Neural progenitor cell (in vitro differentiated cells): ENCODE measurements around the gene NPEPL1. TPM values are rescaled to one million over a fixed set of nuclear protein-coding genes. Genes with fewer than 3 reads are reported as not detected.

ENCODE experiments used
- DNase-seq: peaks from one replicate; pipeline ENCODE4 v3.0.0-alpha.2; 2016; ENCODE audit warnings: low spot score
- H2AFZ ChIP-seq: fragments of 200-600 bp; sonication (generic); replicated peaks from 2 replicates; pipeline ENCODE4 v1.6.1; 2016; ENCODE audit warnings: antibody characterized with exemption
- H3F3A ChIP-seq: fragments of 200-600 bp; sonication (generic); 2 replicates; pipeline ENCODE4 v1.6.1; 2016; ENCODE audit warnings: antibody characterized with exemption, low read depth
- H3K27ac ChIP-seq: fragments of 200-600 bp; sonication (generic); 2 replicates; pipeline ENCODE4 v1.5.1; 2016; ENCODE audit warnings: mild to moderate bottlenecking
- H3K27me3 ChIP-seq: fragments of 200-600 bp; sonication (generic); 2 replicates; pipeline ENCODE4 v1.6.1; 2016; ENCODE audit warnings: mild to moderate bottlenecking, moderate library complexity
- H3K36me3 ChIP-seq: fragments of 200-600 bp; sonication (generic); 2 replicates; pipeline ENCODE4 v1.5.1; 2016
- H3K4me1 ChIP-seq: fragments of 200-600 bp; sonication (generic); 2 replicates; pipeline ENCODE4 v1.6.1; 2016; ENCODE audit warnings: mixed run types
- H3K4me2 ChIP-seq: fragments of 200-600 bp; sonication (generic); 2 replicates; pipeline ENCODE4 v1.6.1; 2016
- H3K4me3 ChIP-seq: fragments of 200-600 bp; sonication (generic); 2 replicates; pipeline ENCODE4 v1.5.1; 2016
- H3K79me2 ChIP-seq: fragments of 200-600 bp; sonication (generic); 2 replicates; pipeline ENCODE4 v1.6.1; 2016; ENCODE audit warnings: low read depth
- H3K9ac ChIP-seq: fragments of 200-600 bp; sonication (generic); 2 replicates; pipeline ENCODE4 v1.6.1; 2016
- H3K9me3 ChIP-seq: fragments of 200-600 bp; sonication (generic); 2 replicates; pipeline ENCODE4 v1.5.1; 2016; ENCODE audit warnings: low read depth
- H4K20me1 ChIP-seq: fragments of 200-600 bp; sonication (generic); 2 replicates; pipeline ENCODE4 v1.6.1; 2016; ENCODE audit warnings: low read depth
- H3K27ac Mint-ChIP-seq: 3 replicates; pipeline ENCODE4 v1.8.0; 2021; ENCODE audit warnings: mixed read lengths
- H3K27me3 Mint-ChIP-seq: 2 replicates; pipeline ENCODE4 v1.8.0; 2022; ENCODE audit warnings: low read depth, mild to moderate bottlenecking, inconsistent platforms, moderate library complexity, mixed read lengths; ENCODE audit not compliant: insufficient read depth
- H3K36me3 Mint-ChIP-seq: 3 replicates; pipeline ENCODE4 v1.8.0; 2021; ENCODE audit warnings: mixed read lengths
- H3K4me1 Mint-ChIP-seq: 3 replicates; pipeline ENCODE4 v1.8.0; 2021; ENCODE audit warnings: mixed read lengths
- H3K4me3 Mint-ChIP-seq: 3 replicates; pipeline ENCODE4 v1.8.0; 2021; ENCODE audit warnings: mild to moderate bottlenecking, moderate library complexity, mixed read lengths
- H3K9me3 Mint-ChIP-seq: 3 replicates; pipeline ENCODE4 v1.8.0; 2020; ENCODE audit warnings: mixed read lengths
- EZH2 ChIP-seq: fragments of 200-600 bp; sonication (generic); IDR thresholded peaks from 2 replicates; pipeline ENCODE4 v1.6.1; 2017; ENCODE audit warnings: antibody characterized with exemption, mild to moderate bottlenecking, moderate library complexity
- EZH2phosphoT487 ChIP-seq: fragments of 200-600 bp; sonication (generic); IDR thresholded peaks from 2 replicates; pipeline ENCODE4 v1.6.1; 2017; ENCODE audit warnings: antibody characterized with exemption
- total RNA-seq: library from RNA; depleted of rRNA; stranded (reverse); fragments of >200 nt; gene quantifications from 2 replicates; pipeline ENCODE4 v1.2.3, GENCODE V29; 2015; ENCODE audit warnings: low replicate concordance
- TF ChIP-seq, protein P1 (sequence below): fragments of 200-600 bp; sonication (generic); IDR thresholded peaks from 2 replicates; pipeline ENCODE4 v1.5.1; 2017; ENCODE audit warnings: antibody characterized with exemption, mild to moderate bottlenecking

Gene NPEPL1
- total RNA-seq, 1 donor from 2014 or later = 10.9 TPM

DNA sequence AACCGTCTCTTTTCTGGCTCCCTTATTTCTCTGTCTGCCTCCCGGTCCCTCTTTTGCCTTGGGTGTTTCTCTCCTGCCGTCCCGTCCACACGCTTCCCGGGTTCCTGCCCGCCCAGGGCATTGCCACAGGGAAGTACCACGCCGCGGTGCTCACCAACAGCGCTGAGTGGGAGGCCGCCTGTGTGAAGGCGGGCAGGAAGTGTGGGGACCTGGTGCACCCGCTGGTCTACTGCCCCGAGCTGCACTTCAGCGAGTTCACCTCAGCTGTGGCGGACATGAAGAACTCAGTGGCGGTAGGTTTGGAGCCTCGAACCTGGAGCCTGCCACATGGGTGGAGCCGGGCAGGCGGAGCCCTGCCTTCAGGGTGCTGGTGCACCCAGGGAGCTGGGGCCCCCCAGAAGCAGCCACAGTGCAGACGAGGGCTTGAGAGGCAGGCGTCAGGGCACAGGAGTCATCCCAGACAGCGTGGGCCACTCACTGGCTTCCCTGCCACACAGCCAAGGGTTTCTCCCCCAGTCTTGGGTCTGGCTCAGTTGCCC lies 21.3 kb downstream of the NPEPL1 start:
- peaks cover 6% of the 10 kb centered on the region for H3K36me3 Mint-ChIP-seq
- H3K4me3 Mint-ChIP-seq = no peak overlapping the region
- H3K4me1 Mint-ChIP-seq = peaks cover 17% of the 10 kb centered on the region
- Histone ChIP-seq H3K9ac (no peak overlapping the region), H3K79me2 (no peaks in the 10 kb centered on the region), H3K4me1 (peaks cover 7% of the 10 kb centered on the region), H3K9me3 (no peaks in the 10 kb centered on the region), H3F3A (no peaks in the 10 kb centered on the region), H3K36me3 (no peaks in the 10 kb centered on the region), H3K4me3 (no peak overlapping the region), H3K4me2 (no peak overlapping the region), H4K20me1 (no peaks in the 10 kb centered on the region), H2AFZ (no peak overlapping the region), H3K27ac (no peak overlapping the region), H3K27me3 (no peaks in the 10 kb centered on the region)
- no peak for TF ChIP-seq EZH2phosphoT487
- TF ChIP-seq EZH2 = no peak
- TF ChIP-seq, protein P1, sequence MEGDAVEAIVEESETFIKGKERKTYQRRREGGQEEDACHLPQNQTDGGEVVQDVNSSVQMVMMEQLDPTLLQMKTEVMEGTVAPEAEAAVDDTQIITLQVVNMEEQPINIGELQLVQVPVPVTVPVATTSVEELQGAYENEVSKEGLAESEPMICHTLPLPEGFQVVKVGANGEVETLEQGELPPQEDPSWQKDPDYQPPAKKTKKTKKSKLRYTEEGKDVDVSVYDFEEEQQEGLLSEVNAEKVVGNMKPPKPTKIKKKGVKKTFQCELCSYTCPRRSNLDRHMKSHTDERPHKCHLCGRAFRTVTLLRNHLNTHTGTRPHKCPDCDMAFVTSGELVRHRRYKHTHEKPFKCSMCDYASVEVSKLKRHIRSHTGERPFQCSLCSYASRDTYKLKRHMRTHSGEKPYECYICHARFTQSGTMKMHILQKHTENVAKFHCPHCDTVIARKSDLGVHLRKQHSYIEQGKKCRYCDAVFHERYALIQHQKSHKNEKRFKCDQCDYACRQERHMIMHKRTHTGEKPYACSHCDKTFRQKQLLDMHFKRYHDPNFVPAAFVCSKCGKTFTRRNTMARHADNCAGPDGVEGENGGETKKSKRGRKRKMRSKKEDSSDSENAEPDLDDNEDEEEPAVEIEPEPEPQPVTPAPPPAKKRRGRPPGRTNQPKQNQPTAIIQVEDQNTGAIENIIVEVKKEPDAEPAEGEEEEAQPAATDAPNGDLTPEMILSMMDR = no peak
- no peak for DNase-seq
- no peak overlapping the region for H3K27ac Mint-ChIP-seq
- peaks cover 10% of the 10 kb centered on the region for H3K27me3 Mint-ChIP-seq
- H3K9me3 Mint-ChIP-seq = no peaks in the 10 kb centered on the region

DNA sequence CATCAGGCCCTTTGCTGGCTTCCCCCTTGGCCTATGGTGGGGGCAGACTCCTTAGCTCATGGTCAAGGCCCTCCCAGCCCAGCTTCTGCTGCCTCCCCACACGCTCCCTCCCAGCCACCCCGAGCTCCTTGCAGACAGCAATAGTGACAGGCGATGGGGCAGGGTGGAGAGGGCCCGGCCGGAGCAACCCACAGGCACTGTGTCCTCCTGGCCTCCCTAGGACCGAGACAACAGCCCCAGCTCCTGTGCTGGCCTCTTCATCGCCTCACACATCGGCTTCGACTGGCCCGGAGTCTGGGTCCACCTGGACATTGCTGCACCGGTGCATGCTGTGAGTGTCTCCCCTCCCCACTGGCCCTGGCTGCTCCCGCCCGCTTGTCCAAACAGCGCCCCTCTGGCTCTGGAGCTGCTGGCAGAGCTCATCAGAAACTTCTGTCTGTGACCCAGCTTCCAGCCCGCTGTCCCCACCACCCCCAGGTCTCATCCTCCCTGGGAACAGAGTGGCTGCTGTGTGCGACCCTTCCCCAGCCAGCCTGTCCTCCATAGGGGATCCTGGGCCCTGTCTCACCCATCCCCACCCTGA lies 21.8 kb downstream of the NPEPL1 start:
- Histone ChIP-seq H4K20me1 (no peaks in the 10 kb centered on the region), H3K27me3 (no peaks in the 10 kb centered on the region), H3K9me3 (no peaks in the 10 kb centered on the region), H3K4me3 (no peak overlapping the region), H3K9ac (no peak overlapping the region), H3K36me3 (no peaks in the 10 kb centered on the region), H3K4me2 (no peak overlapping the region), H2AFZ (no peak overlapping the region), H3K79me2 (no peaks in the 10 kb centered on the region), H3F3A (no peaks in the 10 kb centered on the region), H3K4me1 (peaks cover 7% of the 10 kb centered on the region), H3K27ac (no peak overlapping the region)
- no peak overlapping the region for H3K4me3 Mint-ChIP-seq
- H3K27ac Mint-ChIP-seq = no peak overlapping the region
- peaks cover 18% of the 10 kb centered on the region for H3K4me1 Mint-ChIP-seq
- H3K36me3 Mint-ChIP-seq = peaks cover 1% of the 10 kb centered on the region
- no peak for TF ChIP-seq EZH2phosphoT487
- TF ChIP-seq, protein P1 = no peak
- no peak for TF ChIP-seq EZH2
- no peaks in the 10 kb centered on the region for H3K9me3 Mint-ChIP-seq
- peaks cover 10% of the 10 kb centered on the region for H3K27me3 Mint-ChIP-seq
- no peak for DNase-seq

DNA sequence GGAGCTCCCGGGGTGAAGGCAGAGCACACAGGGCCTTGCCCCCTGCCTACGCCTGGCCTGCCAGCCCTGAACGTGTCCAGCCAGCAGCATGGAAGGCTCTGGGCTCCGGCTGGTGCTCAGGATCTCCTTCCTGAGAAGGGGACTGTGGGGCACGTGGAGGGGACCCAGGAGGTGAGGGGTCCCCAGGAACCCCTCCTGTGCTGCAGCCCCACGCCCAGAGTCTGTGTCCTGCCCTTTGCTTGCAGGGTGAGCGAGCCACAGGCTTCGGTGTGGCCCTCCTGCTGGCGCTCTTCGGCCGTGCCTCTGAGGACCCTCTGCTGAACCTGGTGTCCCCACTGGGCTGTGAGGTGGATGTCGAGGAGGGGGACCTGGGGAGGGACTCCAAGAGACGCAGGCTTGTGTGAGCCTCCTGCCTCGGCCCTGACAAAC lies 22.3 kb downstream of the NPEPL1 start:
- H3K9me3 Mint-ChIP-seq = no peaks in the 10 kb centered on the region
- H3K36me3 Mint-ChIP-seq = no peaks in the 10 kb centered on the region
- no peak overlapping the region for H2AFZ ChIP-seq
- H3F3A ChIP-seq = no peaks in the 10 kb centered on the region
- peaks cover 11% of the 10 kb centered on the region for H3K27me3 Mint-ChIP-seq
- no peak overlapping the region for H3K9ac ChIP-seq
- peaks cover 18% of the 10 kb centered on the region for H3K4me1 Mint-ChIP-seq
- H3K4me3 ChIP-seq = no peak overlapping the region
- no peaks in the 10 kb centered on the region for H3K79me2 ChIP-seq
- TF ChIP-seq EZH2phosphoT487 (no peak), EZH2 (no peak)
- TF ChIP-seq, protein P1 = no peak
- no peak overlapping the region for H3K4me2 ChIP-seq
- H3K9me3 ChIP-seq = no peaks in the 10 kb centered on the region
- H3K4me3 Mint-ChIP-seq = no peak overlapping the region
- no peaks in the 10 kb centered on the region for H4K20me1 ChIP-seq
- no peak for DNase-seq
- H3K36me3 ChIP-seq = no peaks in the 10 kb centered on the region
- H3K27me3 ChIP-seq = no peaks in the 10 kb centered on the region
- peaks cover 7% of the 10 kb centered on the region for H3K4me1 ChIP-seq
- H3K27ac ChIP-seq = no peak overlapping the region
- peak overlapping the region; percentile 78 for H3K27ac Mint-ChIP-seq
